Measurements from ENCODE around the gene EDN1.

The EDN1 gene

DNA sequence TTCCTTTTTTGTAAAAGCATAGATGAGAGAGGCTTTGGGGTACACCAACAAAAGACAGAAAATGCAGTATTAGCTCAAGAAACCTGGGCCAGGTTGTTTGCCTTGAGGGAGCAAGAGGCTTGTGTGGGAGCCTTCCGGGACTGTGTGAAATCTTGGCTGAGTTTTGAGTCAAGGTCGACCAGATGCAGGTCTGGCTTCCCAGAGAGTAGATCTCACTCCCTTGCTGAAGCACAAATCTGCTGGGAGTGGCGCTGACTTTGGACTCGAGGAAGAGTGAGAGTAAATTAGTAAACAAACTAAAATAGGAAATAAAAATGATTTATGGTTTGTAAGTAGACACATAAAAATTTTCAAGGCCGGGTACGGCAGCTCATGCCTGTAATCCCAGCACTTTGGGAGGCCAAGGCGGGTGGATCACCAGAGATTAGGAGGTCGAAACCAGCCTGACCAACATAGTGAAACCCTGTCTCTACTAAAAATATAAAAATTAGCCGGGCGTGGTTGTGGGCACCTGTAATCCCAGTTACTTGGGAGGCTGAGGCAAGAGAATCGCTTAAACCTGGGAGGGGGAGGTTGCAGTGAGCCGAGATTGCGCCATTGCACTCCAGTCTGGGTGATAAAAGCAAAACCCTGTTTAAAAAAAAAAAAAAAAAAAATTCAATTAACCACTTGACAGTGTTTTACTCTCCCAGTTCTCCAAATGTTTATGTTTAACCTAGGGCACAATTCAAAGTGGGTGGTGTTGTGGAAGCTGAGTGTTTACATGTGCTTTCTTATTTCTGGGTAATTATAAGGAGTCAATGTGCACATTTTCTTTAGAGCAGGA lies 27.7 kb upstream of the EDN1 start:
- Mint-ChIP-seq H3K27me3 (peaks cover 13% of the 10 kb centered on the region), H3K36me3 (ENCODE audit: low read depth) (no peaks in the 10 kb centered on the region), H3K27ac (no peak overlapping the region), H3K4me1 (ENCODE audit: low read depth) (peaks cover 9% of the 10 kb centered on the region), H3K4me3 (no peak overlapping the region), H3K9me3 (no peaks in the 10 kb centered on the region)
- no peak for DNase-seq

DNA sequence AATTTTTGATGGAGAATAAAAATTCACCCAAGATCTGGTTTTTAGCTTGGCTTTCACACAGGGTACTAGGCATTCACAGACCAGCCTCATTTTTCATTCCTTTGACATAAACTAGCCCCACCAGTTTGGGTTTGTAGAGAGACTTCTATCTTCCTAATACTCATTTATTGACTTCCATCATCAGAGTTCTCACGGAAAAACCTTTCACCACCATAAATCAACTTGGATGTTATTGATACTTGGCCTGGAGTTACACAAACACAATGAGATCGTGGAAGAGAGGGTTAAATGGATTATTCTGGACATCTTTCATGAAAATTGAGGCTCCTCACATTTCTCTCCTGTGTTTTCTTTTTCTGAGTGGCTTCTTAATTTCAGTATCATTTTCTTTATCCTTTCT lies 26.8 kb upstream of the EDN1 start:
- no peaks in the 10 kb centered on the region for H3K36me3 Mint-ChIP-seq (ENCODE audit: low read depth)
- no peak for DNase-seq
- H3K4me3 Mint-ChIP-seq, result no peak overlapping the region
- peaks cover 10% of the 10 kb centered on the region for H3K27me3 Mint-ChIP-seq
- H3K4me1 Mint-ChIP-seq (ENCODE audit: low read depth), result peaks cover 9% of the 10 kb centered on the region
- no peak overlapping the region for H3K27ac Mint-ChIP-seq
- H3K9me3 Mint-ChIP-seq, result no peaks in the 10 kb centered on the region

DNA sequence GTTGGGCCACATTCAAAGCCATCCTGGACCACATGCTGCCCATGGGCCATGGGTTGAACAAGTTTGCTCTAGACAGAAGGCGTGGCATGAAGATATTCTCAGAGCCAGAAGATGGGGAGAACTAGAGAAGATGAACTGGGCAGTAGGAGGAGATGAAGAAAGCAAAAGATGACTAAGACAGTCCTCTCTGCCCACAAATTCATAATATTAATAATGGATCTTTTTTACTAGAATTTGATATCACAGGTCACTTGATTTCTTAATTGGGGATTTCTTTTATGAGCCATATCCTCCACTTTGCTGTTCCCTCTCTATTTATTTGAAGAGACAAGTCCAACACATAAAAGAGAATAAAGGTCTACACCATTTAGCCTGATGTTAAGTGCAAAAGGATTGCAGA lies 25.5 kb upstream of the EDN1 start:
- Mint-ChIP-seq H3K27ac (no peak overlapping the region), H3K27me3 (peaks cover 10% of the 10 kb centered on the region), H3K36me3 (ENCODE audit: low read depth) (no peaks in the 10 kb centered on the region), H3K9me3 (no peaks in the 10 kb centered on the region), H3K4me1 (ENCODE audit: low read depth) (peaks cover 9% of the 10 kb centered on the region), H3K4me3 (no peak overlapping the region)
- no peak for DNase-seq

DNA sequence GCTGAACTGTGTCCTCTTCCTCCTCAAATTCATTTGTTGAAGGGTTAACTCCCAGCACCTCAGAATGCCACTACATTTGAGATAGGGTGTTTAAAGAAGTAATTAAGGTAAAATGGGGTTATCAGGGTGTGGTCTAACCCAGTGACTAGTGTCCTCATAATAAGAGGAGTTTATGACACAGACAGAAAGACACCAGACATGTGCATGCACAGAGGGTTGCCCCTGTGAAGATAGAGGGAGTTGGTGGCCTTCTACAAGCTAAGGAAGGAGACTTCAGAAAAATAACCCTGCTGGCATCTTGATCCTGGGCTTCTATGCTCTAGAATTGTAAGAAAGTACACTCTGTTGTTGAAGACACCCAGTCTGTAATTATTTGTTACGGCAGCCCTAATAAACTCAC lies 24.9 kb upstream of the EDN1 start:
- Mint-ChIP-seq H3K4me3 (no peak overlapping the region), H3K4me1 (ENCODE audit: low read depth) (peaks cover 9% of the 10 kb centered on the region), H3K36me3 (ENCODE audit: low read depth) (no peaks in the 10 kb centered on the region), H3K27me3 (peaks cover 10% of the 10 kb centered on the region), H3K9me3 (no peaks in the 10 kb centered on the region), H3K27ac (no peak overlapping the region)
- no peak for DNase-seq

DNA sequence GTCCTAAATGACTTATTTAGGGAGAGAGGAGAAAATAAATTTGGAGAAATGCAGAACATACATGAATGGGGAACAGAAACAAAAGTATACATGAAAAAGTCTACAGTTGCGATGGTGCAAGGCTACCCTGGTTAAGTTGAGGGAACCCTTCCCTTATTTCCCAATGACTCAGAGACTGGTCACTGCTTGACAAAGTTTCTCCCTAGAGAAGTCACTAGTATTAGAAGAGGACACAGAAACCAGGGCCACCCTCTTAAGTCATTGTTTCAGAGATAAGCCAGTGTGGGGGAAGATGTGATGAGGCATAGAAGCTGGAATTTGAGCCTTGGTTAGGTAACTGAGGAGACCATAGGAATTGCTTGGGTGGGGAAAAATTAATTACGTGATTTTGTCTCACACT lies 24.4 kb upstream of the EDN1 start:
- Mint-ChIP-seq H3K27ac (no peak overlapping the region), H3K27me3 (peaks cover 10% of the 10 kb centered on the region), H3K9me3 (no peaks in the 10 kb centered on the region), H3K36me3 (ENCODE audit: low read depth) (no peaks in the 10 kb centered on the region), H3K4me1 (ENCODE audit: low read depth) (peaks cover 12% of the 10 kb centered on the region), H3K4me3 (no peak overlapping the region)
- no peak for DNase-seq

DNA sequence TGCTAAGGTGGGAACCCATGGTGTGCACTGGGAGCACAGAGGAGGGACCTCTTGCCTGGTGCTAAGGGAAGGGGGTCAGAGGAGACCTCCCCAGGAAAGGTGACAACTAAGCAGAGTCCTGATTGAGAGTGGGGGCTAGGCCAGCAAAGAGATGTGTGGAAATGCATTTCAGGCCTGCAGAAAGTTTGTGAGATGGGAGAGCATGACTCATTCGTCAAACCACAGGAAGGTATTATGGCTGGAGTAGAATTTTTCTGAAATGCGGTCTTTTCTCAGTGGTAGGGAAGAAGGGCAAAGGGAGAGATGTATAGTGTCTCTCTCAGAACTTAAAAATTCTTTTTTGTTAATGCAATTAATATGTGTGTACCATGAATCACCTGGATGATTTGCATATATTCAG lies 23.6 kb upstream of the EDN1 start:
- H3K4me1 Mint-ChIP-seq (ENCODE audit: low read depth), result peaks cover 13% of the 10 kb centered on the region

DNA sequence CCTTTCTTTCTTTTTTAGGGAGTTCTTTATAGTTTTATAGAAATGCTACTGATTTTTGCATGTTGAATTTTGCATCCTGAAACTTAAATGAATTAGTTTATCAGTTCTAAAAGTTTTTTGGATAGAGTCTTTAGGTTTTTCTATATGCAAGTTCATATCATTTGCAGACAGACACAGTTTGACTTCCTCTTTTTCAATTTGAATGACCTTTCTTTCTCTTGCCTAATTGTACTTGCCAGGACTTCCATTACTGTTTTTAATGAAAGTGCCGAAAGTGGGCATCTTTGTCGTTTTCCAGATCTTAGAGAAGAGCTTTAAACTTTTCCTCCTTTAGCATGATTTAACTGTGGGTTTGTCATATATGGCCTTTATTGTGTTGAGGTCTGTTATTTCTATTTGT lies 21.1 kb upstream of the EDN1 start:
- no peak for DNase-seq
- Mint-ChIP-seq H3K4me3 (no peak overlapping the region), H3K9me3 (peaks cover 2% of the 10 kb centered on the region), H3K4me1 (ENCODE audit: low read depth) (peaks cover 13% of the 10 kb centered on the region), H3K36me3 (ENCODE audit: low read depth) (peaks cover 4% of the 10 kb centered on the region), H3K27me3 (peaks cover 2% of the 10 kb centered on the region), H3K27ac (no peak overlapping the region)

More for the DNA sequence above, 23.6 kb upstream of the EDN1 start:
- H3K27ac Mint-ChIP-seq, result no peak overlapping the region
- H3K4me3 Mint-ChIP-seq, result no peak overlapping the region
- H3K27me3 Mint-ChIP-seq, result peaks cover 6% of the 10 kb centered on the region
- H3K36me3 Mint-ChIP-seq (ENCODE audit: low read depth), result no peaks in the 10 kb centered on the region
- no peak for DNase-seq
- no peaks in the 10 kb centered on the region for H3K9me3 Mint-ChIP-seq

DNA sequence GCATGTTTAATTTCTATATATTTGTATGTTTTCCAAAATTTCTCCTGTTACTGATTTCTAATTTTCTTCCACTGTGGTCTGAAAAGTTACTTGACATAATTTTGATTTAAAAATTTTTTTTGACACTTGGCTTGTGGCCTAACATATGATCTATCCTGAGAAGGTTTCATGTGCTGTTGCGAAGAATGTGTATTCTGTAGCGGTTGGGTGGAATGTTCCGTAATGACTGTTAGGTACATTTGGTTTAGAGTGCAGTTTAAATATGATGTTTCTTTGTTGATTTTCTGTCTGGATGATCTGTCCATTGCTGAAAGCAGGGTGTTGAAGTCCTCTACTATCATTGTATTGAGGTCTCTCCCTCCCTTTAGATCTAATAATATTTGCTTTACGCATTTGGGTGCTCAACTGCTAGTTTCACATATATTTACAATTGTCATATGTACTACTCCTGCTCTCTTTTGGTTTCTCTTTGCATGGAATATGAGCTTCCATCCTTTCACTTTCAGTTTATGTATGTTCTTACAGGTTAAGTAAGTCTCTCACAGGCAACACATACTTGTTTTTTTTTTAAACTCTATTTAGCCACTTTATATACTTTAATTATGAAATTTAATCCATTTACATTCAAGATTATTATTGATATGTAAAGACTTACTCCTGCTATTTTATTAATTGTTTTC lies 19.5 kb upstream of the EDN1 start:
- H3K9me3 Mint-ChIP-seq, result peaks cover 2% of the 10 kb centered on the region
- H3K27me3 Mint-ChIP-seq, result no peaks in the 10 kb centered on the region
- peaks cover 4% of the 10 kb centered on the region for H3K36me3 Mint-ChIP-seq (ENCODE audit: low read depth)
- peaks cover 13% of the 10 kb centered on the region for H3K4me1 Mint-ChIP-seq (ENCODE audit: low read depth)
- no peak overlapping the region for H3K4me3 Mint-ChIP-seq
- DNase-seq, result no peak
- no peak overlapping the region for H3K27ac Mint-ChIP-seq

DNA sequence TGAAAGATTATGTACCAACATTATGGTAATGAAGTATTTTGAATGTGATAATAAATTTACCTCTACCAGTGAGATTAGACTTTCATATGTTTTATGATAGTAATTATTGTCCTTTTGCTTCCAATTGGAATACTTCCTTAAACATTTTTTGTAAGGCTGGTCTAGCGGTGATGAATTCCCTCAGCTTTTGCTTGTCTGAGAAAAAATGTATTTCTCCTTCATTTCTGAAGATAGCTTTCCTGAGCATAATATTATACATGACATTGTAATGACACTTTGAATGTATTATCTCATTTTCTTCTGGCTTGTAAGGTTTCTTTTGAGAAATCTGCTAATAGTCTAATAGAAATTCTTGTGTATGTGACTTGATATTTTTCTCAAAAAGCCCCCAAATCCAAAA lies 18.6 kb upstream of the EDN1 start:
- no peak for DNase-seq
- H3K9me3 Mint-ChIP-seq, result peaks cover 2% of the 10 kb centered on the region
- H3K27ac Mint-ChIP-seq, result no peak overlapping the region
- peaks cover 4% of the 10 kb centered on the region for H3K27me3 Mint-ChIP-seq
- peaks cover 6% of the 10 kb centered on the region for H3K4me1 Mint-ChIP-seq (ENCODE audit: low read depth)
- no peak overlapping the region for H3K4me3 Mint-ChIP-seq
- H3K36me3 Mint-ChIP-seq (ENCODE audit: low read depth), result peaks cover 4% of the 10 kb centered on the region

DNA sequence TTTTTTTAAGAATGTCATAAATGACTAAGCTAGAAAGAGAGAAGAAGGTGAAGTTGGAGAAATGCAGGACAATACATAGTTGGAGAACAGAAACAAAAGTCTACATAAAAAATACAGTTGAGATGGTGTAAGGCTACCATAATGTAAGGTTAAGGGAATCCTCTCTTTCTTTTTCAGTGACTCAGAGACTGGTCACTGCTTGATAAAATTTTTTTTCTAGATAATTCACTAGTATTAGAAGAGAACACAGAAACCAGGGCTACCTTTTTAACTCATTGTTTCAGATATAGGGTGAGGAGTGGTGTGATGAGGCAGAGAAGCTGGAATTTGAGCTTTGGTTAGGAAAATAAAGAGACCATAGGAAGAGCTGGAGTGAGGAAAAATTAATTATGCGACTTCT lies 18.2 kb upstream of the EDN1 start:
- Mint-ChIP-seq H3K27me3 (peaks cover 5% of the 10 kb centered on the region), H3K9me3 (peaks cover 2% of the 10 kb centered on the region), H3K27ac (no peak overlapping the region), H3K36me3 (ENCODE audit: low read depth) (peaks cover 4% of the 10 kb centered on the region), H3K4me3 (no peak overlapping the region), H3K4me1 (ENCODE audit: low read depth) (peaks cover 4% of the 10 kb centered on the region)
- no peak for DNase-seq

DNA sequence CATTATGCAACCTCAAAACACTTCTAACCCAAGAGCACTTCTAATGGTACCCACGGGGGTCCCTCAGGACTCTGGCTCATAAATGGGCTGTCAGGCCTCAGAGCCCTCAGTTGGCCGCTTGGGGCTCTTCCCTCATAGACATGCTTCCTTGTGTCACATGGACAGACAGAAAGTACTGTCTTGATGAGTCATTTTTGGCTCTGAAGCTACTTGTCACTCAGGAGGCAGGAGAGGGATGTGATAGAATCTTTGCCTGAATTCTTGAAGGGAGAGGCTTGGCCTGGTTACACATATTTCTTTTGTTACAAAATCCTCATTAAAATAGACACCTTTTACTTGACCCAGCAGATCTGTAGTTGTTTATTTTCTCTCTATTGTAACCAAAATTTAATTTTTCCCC lies 15.1 kb upstream of the EDN1 start:
- DNase-seq, result no peak
- H3K4me3 Mint-ChIP-seq, result no peak overlapping the region
- peaks cover 9% of the 10 kb centered on the region for H3K27me3 Mint-ChIP-seq
- peaks cover 4% of the 10 kb centered on the region for H3K36me3 Mint-ChIP-seq (ENCODE audit: low read depth)
- no peak overlapping the region for H3K27ac Mint-ChIP-seq
- H3K9me3 Mint-ChIP-seq, result peaks cover 2% of the 10 kb centered on the region
- peaks cover 11% of the 10 kb centered on the region for H3K4me1 Mint-ChIP-seq (ENCODE audit: low read depth)

DNA sequence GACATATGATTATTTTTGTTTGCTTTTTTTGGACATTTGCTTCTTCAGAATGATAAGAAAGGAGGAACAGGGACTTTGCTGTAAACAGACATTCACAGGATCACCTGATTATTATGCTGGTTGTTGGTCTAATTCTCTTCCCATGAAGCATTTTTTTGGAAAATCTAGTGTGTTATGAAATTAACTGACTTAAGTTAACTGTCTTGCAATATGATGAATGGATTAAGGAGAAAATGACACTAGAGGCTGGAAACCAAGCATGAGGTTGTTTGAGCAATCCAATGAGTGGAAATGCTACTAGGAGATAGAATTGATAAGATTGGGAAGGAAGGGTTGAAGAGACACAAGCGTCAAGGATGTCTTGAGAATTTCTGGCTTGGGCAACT lies 13.2 kb upstream of the EDN1 start:
- Mint-ChIP-seq H3K27me3 (peaks cover 10% of the 10 kb centered on the region), H3K4me3 (no peak overlapping the region), H3K27ac (no peak overlapping the region), H3K4me1 (ENCODE audit: low read depth) (peaks cover 7% of the 10 kb centered on the region), H3K9me3 (peaks cover 2% of the 10 kb centered on the region), H3K36me3 (ENCODE audit: low read depth) (peaks cover 3% of the 10 kb centered on the region)
- no peak for DNase-seq

DNA sequence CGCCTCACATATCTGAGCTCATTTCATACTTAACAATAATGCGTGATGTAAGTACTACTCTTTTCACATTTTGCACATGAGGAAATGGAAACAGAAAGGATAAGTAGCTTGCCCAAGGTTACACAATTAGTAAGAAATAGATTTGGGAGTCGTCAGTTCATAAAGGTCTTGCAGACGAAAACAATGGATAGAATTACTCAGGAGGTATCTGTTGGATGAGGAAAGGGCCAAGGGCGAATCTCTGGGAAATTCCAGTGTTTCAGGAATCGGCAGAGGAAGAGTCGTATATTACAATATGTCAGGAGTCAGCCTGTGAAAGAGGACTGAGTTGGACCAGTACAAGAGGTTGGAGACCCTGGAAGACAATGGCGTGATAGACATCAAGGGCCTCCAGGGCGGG lies 12.8 kb upstream of the EDN1 start:
- Mint-ChIP-seq H3K4me3 (no peak overlapping the region), H3K9me3 (no peaks in the 10 kb centered on the region), H3K27me3 (peaks cover 12% of the 10 kb centered on the region), H3K4me1 (ENCODE audit: low read depth) (peaks cover 7% of the 10 kb centered on the region), H3K36me3 (ENCODE audit: low read depth) (no peaks in the 10 kb centered on the region), H3K27ac (no peak overlapping the region)
- DNase-seq, result no peak

DNA sequence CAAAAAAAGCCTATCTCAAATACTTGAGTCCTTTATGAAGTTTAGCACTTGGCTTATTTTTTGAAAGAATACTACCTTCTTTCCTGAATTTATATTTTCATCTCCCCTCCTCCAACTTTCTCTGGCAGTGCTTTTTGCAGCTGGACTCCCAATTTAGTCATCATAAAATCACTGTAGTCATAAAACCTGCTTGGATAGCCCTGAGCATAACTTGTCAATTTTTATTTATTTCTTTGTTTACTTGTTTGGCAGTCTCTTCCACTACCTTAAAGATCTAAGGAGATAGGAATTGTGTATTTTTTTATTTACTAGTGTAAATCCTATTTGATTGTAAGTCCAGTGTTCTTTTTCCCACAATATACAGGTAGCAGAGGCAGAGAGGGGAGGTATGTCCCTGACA lies 11.2 kb upstream of the EDN1 start:
- DNase-seq, result no peak
- Mint-ChIP-seq H3K27ac (no peak overlapping the region), H3K4me3 (no peak overlapping the region), H3K9me3 (no peaks in the 10 kb centered on the region), H3K4me1 (ENCODE audit: low read depth) (peaks cover 7% of the 10 kb centered on the region), H3K27me3 (peaks cover 20% of the 10 kb centered on the region), H3K36me3 (ENCODE audit: low read depth) (no peaks in the 10 kb centered on the region)

DNA sequence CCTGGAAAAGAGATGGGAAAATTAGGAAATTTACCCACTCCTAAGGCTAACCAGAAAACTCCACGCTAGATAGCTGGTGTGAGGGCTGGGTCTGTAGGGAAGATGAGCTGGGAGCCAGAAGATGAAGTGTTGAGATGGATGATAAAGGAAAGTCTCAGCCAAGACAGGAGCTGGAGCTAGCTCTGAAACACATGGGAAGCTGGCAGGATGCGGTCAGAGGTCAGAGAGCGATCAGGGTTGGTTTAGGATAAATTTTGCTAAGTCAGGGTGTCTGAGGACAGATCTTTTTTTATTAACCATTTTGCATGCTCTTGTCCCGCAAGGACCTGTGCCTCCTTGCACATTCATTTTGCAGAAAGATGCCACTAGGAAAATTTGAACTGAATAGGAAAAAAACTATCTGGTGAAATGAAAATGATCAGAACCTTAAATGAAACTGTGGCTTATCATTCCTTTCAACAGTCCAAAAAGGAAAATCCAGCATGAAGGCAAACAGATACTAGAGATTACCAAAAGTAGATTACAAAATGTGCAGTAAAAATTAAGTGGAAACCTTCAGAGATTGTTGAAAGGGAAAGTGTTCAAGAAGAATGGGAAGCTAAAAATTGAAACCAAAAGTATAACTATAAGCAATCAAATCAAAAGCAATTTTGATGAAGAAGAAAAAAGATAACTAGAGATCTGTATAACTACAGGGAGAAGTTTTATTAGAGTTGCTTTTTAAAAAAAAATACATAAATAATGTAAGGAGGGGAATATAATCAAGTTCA lies 10.7 kb upstream of the EDN1 start:
- no peaks in the 10 kb centered on the region for H3K9me3 Mint-ChIP-seq
- H3K27me3 Mint-ChIP-seq, result peaks cover 24% of the 10 kb centered on the region
- no peaks in the 10 kb centered on the region for H3K36me3 Mint-ChIP-seq (ENCODE audit: low read depth)
- H3K4me1 Mint-ChIP-seq (ENCODE audit: low read depth), result peaks cover 7% of the 10 kb centered on the region
- no peak for DNase-seq
- no peak overlapping the region for H3K4me3 Mint-ChIP-seq
- no peak overlapping the region for H3K27ac Mint-ChIP-seq
